KMS-11 (cell line): ENCODE results near the gene GDNF.
A peak's percentile ranks its signal among the peaks of the same experiment; 100 is the strongest.

Experiments used
- H2AFZ ChIP-seq: fragments of 200-600 bp; sonication (generic); 2 replicates; pipeline ENCODE4 v1.6.1; 2016; ENCODE audit warnings: antibody characterized with exemption, mixed run types, low read depth
- H3K27ac ChIP-seq: fragments of 200-600 bp; sonication (generic); 2 replicates; pipeline ENCODE4 v1.6.1; 2016; ENCODE audit warnings: mild to moderate bottlenecking, mixed run types
- H3K27me3 ChIP-seq: fragments of 200-600 bp; sonication (generic); 2 replicates; pipeline ENCODE4 v1.6.1; 2017; ENCODE audit warnings: mild to moderate bottlenecking, low read depth, mixed run types, moderate library complexity; ENCODE audit not compliant: insufficient read depth
- H3K36me3 ChIP-seq: fragments of 200-600 bp; sonication (generic); 2 replicates; pipeline ENCODE4 v1.6.1; 2017; ENCODE audit warnings: mild to moderate bottlenecking, mixed run types; ENCODE audit not compliant: insufficient read depth
- H3K4me1 ChIP-seq: fragments of 200-600 bp; sonication (generic); 2 replicates; pipeline ENCODE4 v1.6.1; 2016; ENCODE audit warnings: mild to moderate bottlenecking, low read depth, mixed run types; ENCODE audit not compliant: poor library complexity, severe bottlenecking
- H3K4me2 ChIP-seq: fragments of 200-600 bp; sonication (generic); 2 replicates; pipeline ENCODE4 v1.7.0; 2016; ENCODE audit warnings: mild to moderate bottlenecking, mixed run types
- H3K4me3 ChIP-seq: fragments of 200-600 bp; sonication (generic); IDR thresholded peaks from 2 replicates; pipeline ENCODE4 v1.6.1; 2017; ENCODE audit warnings: low read depth, low read length, mixed read lengths; ENCODE audit not compliant: insufficient read depth
- H3K79me2 ChIP-seq: fragments of 200-600 bp; sonication (generic); 2 replicates; pipeline ENCODE4 v1.6.1; 2016; ENCODE audit warnings: low read depth, mixed run types; ENCODE audit not compliant: insufficient read depth
- H3K9ac ChIP-seq: fragments of 200-600 bp; sonication (generic); 2 replicates; pipeline ENCODE4 v1.6.1; 2016; ENCODE audit warnings: mild to moderate bottlenecking, mixed run types
- H4K20me1 ChIP-seq: fragments of 200-600 bp; sonication (generic); 2 replicates; pipeline ENCODE4 v1.6.1; 2016; ENCODE audit warnings: mild to moderate bottlenecking, mixed run types; ENCODE audit not compliant: insufficient read depth
- TF ChIP-seq, protein P1 (sequence below): fragments of 200-600 bp; sonication (generic); conservative IDR thresholded peaks from 2 replicates; pipeline ENCODE4 v1.6.1; 2017; ENCODE audit warnings: low read depth, mild to moderate bottlenecking, antibody characterized with exemption, low read length, moderate library complexity, mixed read lengths

GDNF gene

DNA sequence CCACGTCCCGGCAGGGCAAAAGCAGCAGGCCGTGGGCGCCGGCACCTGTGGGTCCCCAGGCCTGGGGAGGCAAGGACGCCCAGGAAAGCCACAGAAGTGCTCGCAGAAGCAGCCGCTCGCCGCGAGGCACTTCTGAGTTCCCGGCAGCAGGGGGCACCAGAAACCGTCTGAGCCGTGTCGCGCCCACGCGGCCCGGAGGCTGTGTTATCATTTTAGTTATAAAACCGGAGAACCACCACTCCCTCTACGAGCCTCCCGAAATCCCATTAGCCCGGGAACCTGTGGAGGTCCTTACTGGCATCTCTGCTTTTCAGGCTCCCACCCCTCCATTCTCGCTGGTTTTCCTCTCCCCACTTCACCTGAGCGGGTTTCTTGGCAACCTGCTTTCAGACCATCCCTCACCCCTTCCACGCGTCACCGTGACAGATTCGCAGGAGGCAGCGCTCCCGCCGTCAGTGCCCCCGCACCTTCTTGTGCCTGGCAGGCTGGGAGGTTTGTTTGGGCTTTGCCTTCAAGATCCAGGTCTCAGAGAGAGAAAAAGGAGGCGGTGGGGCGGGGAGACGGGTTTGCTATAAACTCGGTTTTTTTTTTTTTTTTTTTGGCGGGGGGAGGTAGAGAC is 2.3 kb downstream of the GDNF start:
- Histone ChIP-seq H3K79me2 (no peaks in the 10 kb centered on the region), H3K27ac (no peak overlapping the region), H3K9ac (peak overlapping the region; percentile 41; the same call in 1 of the 2 replicates), H3K27me3 (no peaks in the 10 kb centered on the region; the same call in none of the 2 replicates), H4K20me1 (no peaks in the 10 kb centered on the region), H3K36me3 (no peaks in the 10 kb centered on the region), H3K4me3 (no peak overlapping the region), H3K4me1 (peaks cover 3% of the 10 kb centered on the region), H2AFZ (peak overlapping the region; percentile 99), H3K4me2 (peak overlapping the region; percentile 87)
- TF ChIP-seq, protein P1, sequence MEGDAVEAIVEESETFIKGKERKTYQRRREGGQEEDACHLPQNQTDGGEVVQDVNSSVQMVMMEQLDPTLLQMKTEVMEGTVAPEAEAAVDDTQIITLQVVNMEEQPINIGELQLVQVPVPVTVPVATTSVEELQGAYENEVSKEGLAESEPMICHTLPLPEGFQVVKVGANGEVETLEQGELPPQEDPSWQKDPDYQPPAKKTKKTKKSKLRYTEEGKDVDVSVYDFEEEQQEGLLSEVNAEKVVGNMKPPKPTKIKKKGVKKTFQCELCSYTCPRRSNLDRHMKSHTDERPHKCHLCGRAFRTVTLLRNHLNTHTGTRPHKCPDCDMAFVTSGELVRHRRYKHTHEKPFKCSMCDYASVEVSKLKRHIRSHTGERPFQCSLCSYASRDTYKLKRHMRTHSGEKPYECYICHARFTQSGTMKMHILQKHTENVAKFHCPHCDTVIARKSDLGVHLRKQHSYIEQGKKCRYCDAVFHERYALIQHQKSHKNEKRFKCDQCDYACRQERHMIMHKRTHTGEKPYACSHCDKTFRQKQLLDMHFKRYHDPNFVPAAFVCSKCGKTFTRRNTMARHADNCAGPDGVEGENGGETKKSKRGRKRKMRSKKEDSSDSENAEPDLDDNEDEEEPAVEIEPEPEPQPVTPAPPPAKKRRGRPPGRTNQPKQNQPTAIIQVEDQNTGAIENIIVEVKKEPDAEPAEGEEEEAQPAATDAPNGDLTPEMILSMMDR = peak; percentile 77

GRCh38 chr5:37836592-37837413 is 3.0 kb downstream of the GDNF start:
- no peaks in the 10 kb centered on the region; the same call in none of the 2 replicates for H3K27me3 ChIP-seq

GRCh38 chr5:37836235-37836591 is 3.6 kb downstream of the GDNF start:
- Histone ChIP-seq H3K27ac (no peak overlapping the region), H3K9ac (no peak overlapping the region), H3K27me3 (no peaks in the 10 kb centered on the region; the same call in none of the 2 replicates), H3K4me2 (no peak overlapping the region), H3K4me1 (peaks cover 3% of the 10 kb centered on the region), H3K36me3 (no peaks in the 10 kb centered on the region), H3K4me3 (no peak overlapping the region), H3K79me2 (no peaks in the 10 kb centered on the region), H2AFZ (no peak overlapping the region), H4K20me1 (no peaks in the 10 kb centered on the region)
- TF ChIP-seq, protein P1 = no peak

More at GRCh38 chr5:37836592-37837413, 3.0 kb downstream of the GDNF start:
- TF ChIP-seq, protein P1 = no peak
- Histone ChIP-seq H3K4me3 (no peak overlapping the region), H2AFZ (peak overlapping the region; percentile 99), H3K4me2 (peak overlapping the region; percentile 87), H4K20me1 (no peaks in the 10 kb centered on the region), H3K36me3 (no peaks in the 10 kb centered on the region), H3K4me1 (peaks cover 3% of the 10 kb centered on the region), H3K79me2 (no peaks in the 10 kb centered on the region), H3K27ac (no peak overlapping the region), H3K9ac (peak overlapping the region; percentile 41; the same call in 1 of the 2 replicates)

DNA sequence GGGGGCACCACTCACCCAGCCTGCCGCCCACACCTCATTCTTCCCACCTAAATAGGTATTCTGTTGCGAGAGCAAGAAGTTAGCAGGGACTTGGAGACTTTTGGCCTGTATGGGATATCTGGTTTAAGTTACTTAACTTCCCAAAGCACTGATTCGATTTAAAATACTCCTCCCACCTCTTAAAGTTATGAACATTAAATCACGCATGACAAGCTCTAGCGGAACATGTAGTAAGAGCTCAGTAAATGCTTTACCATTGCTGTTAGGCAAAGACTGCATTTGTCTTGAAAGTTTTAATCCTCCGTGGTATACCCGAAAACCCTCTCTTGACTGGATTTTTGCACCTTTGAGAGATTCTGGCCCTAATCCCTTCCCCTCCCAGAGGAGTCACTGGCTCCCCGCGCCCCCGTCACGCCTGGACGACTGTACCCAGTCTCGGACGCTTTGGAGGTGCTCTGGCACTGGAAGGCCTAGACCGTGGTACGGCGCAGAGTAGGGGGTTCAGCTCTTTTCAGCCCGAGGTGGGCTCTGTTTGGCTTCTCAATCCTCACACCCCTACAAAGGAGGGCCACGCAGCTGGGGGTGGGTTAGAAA is 4.4 kb downstream of the GDNF start:
- Histone ChIP-seq H3K9ac (no peak overlapping the region), H3K4me1 (peaks cover 3% of the 10 kb centered on the region), H3K4me2 (no peak overlapping the region), H3K79me2 (no peaks in the 10 kb centered on the region), H3K27me3 (no peaks in the 10 kb centered on the region; the same call in none of the 2 replicates), H3K27ac (no peak overlapping the region), H2AFZ (no peak overlapping the region), H4K20me1 (no peaks in the 10 kb centered on the region), H3K4me3 (no peak overlapping the region), H3K36me3 (no peaks in the 10 kb centered on the region)
- TF ChIP-seq, protein P1 = no peak
